ENCODE data around the gene GREB1. TPM values are rescaled to one million over a fixed set of nuclear protein-coding genes. Genes with fewer than 3 reads are reported as not detected.

Gene GREB1
- total RNA-seq, 1 experiment from 2014 or later: 16.5 TPM

GRCh38 chr2:11517906-11518305, 15.9 kb upstream of the GREB1 start:
- H2BK20ac ChIP-seq (ENCODE audit: low read depth, low read length, poor library complexity, severe bottlenecking): no peak overlapping the region
- no peak overlapping the region for H3K27ac Mint-ChIP-seq
- H3K79me1 ChIP-seq (ENCODE audit: insufficient read depth, low read depth, low read length, poor library complexity, severe bottlenecking): no peaks in the 10 kb centered on the region
- H3K23ac ChIP-seq (ENCODE audit: insufficient read length, low read depth, low read length): no peak overlapping the region
- H3K36me3 Mint-ChIP-seq (ENCODE audit: insufficient read depth in 1 of 3, low read depth in 3 of 3): peaks cover 0 to 12% (median 3%) of the 10 kb centered on the region in 3 experiments; a peak in 4 of 7 replicates
- no peaks in the 10 kb centered on the region for H3K9me3 ChIP-seq (ENCODE audit: control insufficient read depth, low read depth, low read length)
- H4K5ac ChIP-seq (ENCODE audit: insufficient read length, low read depth, low read length): no peak overlapping the region
- H4K8ac ChIP-seq (replicated peaks; ENCODE audit: insufficient read length, low read depth, low read length): no peak overlapping the region
- H3K23me2 ChIP-seq (ENCODE audit: insufficient read length, low read depth, low read length, poor library complexity, severe bottlenecking): no peaks in the 10 kb centered on the region
- H3T11ph ChIP-seq (ENCODE audit: low read length): no peak overlapping the region
- H3K27ac ChIP-seq (ENCODE audit: insufficient read length, low read depth, low read length): no peak overlapping the region
- H3K79me2 ChIP-seq (ENCODE audit: insufficient read depth, low read length): no peaks in the 10 kb centered on the region; the same call in 1 of the 2 replicates
- H4K20me1 ChIP-seq (ENCODE audit: control insufficient read depth, insufficient read depth, insufficient read length): no peaks in the 10 kb centered on the region
- H2BK5ac ChIP-seq (ENCODE audit: insufficient read length, low read length): no peak overlapping the region
- peaks cover 14% of the 10 kb centered on the region for H3K4me1 ChIP-seq (ENCODE audit: insufficient read depth, low read length)
- no peak overlapping the region for H3K56ac ChIP-seq (ENCODE audit: insufficient read length, low read depth, low read length)
- H2BK12ac ChIP-seq (ENCODE audit: insufficient read length, low read depth, low read length): no peak overlapping the region
- peaks cover 2% of the 10 kb centered on the region; the same call in 1 of the 2 replicates for H3K27me3 Mint-ChIP-seq (ENCODE audit: low read depth)
- H3K4me1 Mint-ChIP-seq: peaks cover 47 to 50% of the 10 kb centered on the region in 2 experiments
- H3K9me3 Mint-ChIP-seq: no peaks in the 10 kb centered on the region
- H3K18ac ChIP-seq (ENCODE audit: insufficient read length, low read depth, low read length): no peak overlapping the region
- no peak overlapping the region for H2AK5ac ChIP-seq (ENCODE audit: insufficient read length, low read length)
- H4K91ac ChIP-seq (ENCODE audit: insufficient read length, low read depth, low read length): no peak overlapping the region
- WGBS (ENCODE audit: extremely low coverage, insufficient read length, low lambda C conversion rate): no CpG with 5 or more reads among the region's 3 CpGs
- no peak overlapping the region for H2BK15ac ChIP-seq (ENCODE audit: low read depth, low read length)
- H3K14ac ChIP-seq (ENCODE audit: insufficient read depth, low read length): no peak overlapping the region
- no peak overlapping the region for H3K9ac ChIP-seq (ENCODE audit: extremely low read depth, insufficient read length, low read length)
- no peak overlapping the region for H2AFZ ChIP-seq (ENCODE audit: low read length)
- H3K4ac ChIP-seq (ENCODE audit: low read depth, low read length): no peak overlapping the region
- H3K4me2 ChIP-seq (ENCODE audit: insufficient read depth, insufficient read length, low read length): no peak overlapping the region
- H3K27me3 ChIP-seq (ENCODE audit: insufficient read depth, low read length): no peaks in the 10 kb centered on the region
- no peak overlapping the region for H3K4me3 Mint-ChIP-seq
- DNase-seq: no peak
- TF ChIP-seq CTCF (conservative IDR thresholded peaks at IDR 0.05): no peak
- no peak overlapping the region for H2BK120ac ChIP-seq (ENCODE audit: low read depth, low read length, poor library complexity, severe bottlenecking)
